NCI-H82 (cell line): ENCODE data around the gene THAP7.
"Not testable (repeated sequence)": the region's sequence is repeated elsewhere in the genome, so short reads cannot be mapped to it uniquely, and the experiment has no call there.

Source experiments
- DNase-seq: peaks from one replicate; lab custom pipeline; 2025; lab: John Stamatoyannopoulos, UW

THAP7 gene

GRCh38 chr22:20978419-20978818 lies 23.5 kb downstream of the THAP7 start:
- DNase-seq = no peak

GRCh38 chr22:20977516-20978170 lies 24.3 kb downstream of the THAP7 start:
- no peak for DNase-seq

GRCh38 chr22:20977019-20977418 lies 24.9 kb downstream of the THAP7 start:
- DNase-seq = no peak

- no peak for DNase-seq
Measured at GRCh38 chr22:20976291-20976877, 25.5 kb downstream of the THAP7 start.

GRCh38 chr22:20975541-20976290 lies 26.2 kb downstream of the THAP7 start:
- no peak for DNase-seq

GRCh38 chr22:20974336-20974955 lies 27.5 kb downstream of the THAP7 start:
- DNase-seq = no peak

GRCh38 chr22:20973634-20974286 lies 28.2 kb downstream of the THAP7 start:
- no peak for DNase-seq

GRCh38 chr22:20972933-20973577 lies 28.9 kb downstream of the THAP7 start:
- no peak for DNase-seq

- DNase-seq = not testable (repeated sequence)
Measured at GRCh38 chr22:20972014-20972694, 29.8 kb downstream of the THAP7 start.

GRCh38 chr22:20970939-20971657 lies 30.8 kb downstream of the THAP7 start:
- DNase-seq = no peak

GRCh38 chr22:20968281-20968977 lies 33.5 kb downstream of the THAP7 start:
- no peak for DNase-seq

GRCh38 chr22:20967697-20968211 lies 34.2 kb downstream of the THAP7 start:
- DNase-seq = peak; percentile 44

- DNase-seq = no peak
Measured at GRCh38 chr22:20966883-20967696, 34.8 kb downstream of the THAP7 start, which contains the start of gene AIFM3. AIFM3 (plus strand) TSS chr22:20967255; CDS start chr22:20967945, 690 bp downstream.

GRCh38 chr22:20965888-20966855 lies 35.7 kb downstream of the THAP7 start:
- no peak for DNase-seq

- DNase-seq = no peak
Measured at GRCh38 chr22:20965104-20965887, 36.6 kb downstream of the THAP7 start.

GRCh38 chr22:20964799-20965103 lies 37.2 kb downstream of the THAP7 start:
- no peak for DNase-seq
